Pancreas (tissue), 10 donors: ENCODE results near the gene SYNJ1. TPM values are rescaled to one million over a fixed set of nuclear protein-coding genes. Genes with fewer than 3 reads are reported as not detected.

ENCODE experiments used
- ATAC-seq, 4 donors: fragments of 200-7000 bp; cut with Tn5 transposase; one replicate each; pipeline versions ENCODE4 v1.8.0 to v1.9.1; 2020; ENCODE audit warnings: mild to moderate bottlenecking in 4 of 4, moderate library complexity in 4 of 4
- DNase-seq, 6 donors: peaks; one replicate each; pipeline ENCODE4 v3.0.0-alpha.2; 2020
- FAIRE-seq: peaks from 2 replicates; lab custom pipeline; 2012; peaks lifted over from hg19 to GRCh38; lab: Jason Lieb, UNC
- H3K27ac ChIP-seq, 4 donors: fragments of 200-600 bp; sonication (generic); 1 replicate in 3 of 4; 2 replicates in 1 of 4; pipeline versions ENCODE4 v1.5.0 to v1.8.0; 2020
- H3K27me3 ChIP-seq, 4 donors: fragments of 200-600 bp; one replicate each; pipeline ENCODE4 v1.8.0; 2021
- H3K36me3 ChIP-seq, 3 donors: fragments of 200-600 bp; sonication (generic) in 1 of 3; one replicate each; pipeline versions ENCODE4 v1.5.0 to v1.8.0; 2020 to 2021
- H3K4me1 ChIP-seq, 3 donors: fragments of 200-600 bp; one replicate each; pipeline ENCODE4 v1.8.0; 2021
- H3K4me3 ChIP-seq, 4 donors: fragments of 200-600 bp; sonication (generic) in 2 of 4; one replicate each; pipeline versions ENCODE4 v1.5.0 to v1.8.0; 2020 to 2021
- H3K9me3 ChIP-seq, 4 donors: fragments of 200-600 bp; one replicate each; pipeline ENCODE4 v1.8.0; 2021
- CTCF ChIP-seq, 4 donors: fragments of 200-600 bp; sonication (generic) in 3 of 4; IDR thresholded peaks; one replicate each; pipeline versions ENCODE4 v1.5.0 to v1.8.0; 2021; ENCODE audit warnings: antibody characterized with exemption in 4 of 4
- WGBS, 2 donors: extraction: QIAGEN DNeasy Blood & Tissue Kit; methylation state at CpG; one replicate each; pipeline ENCODE4 v1.1.7; 2013; 5-methylcytosine and 5-hydroxymethylcytosine counted together
- intact Hi-C, 3 donors: fragments of 100-400 bp; cut with DNase I; formaldehyde crosslinking; loops; one replicate each; pipeline versions ENCODE4 v1.11.1 to v1.14.2; 2022
- polyA plus RNA-seq, 2 donors: library from polyadenylated mRNA; stranded (reverse); fragments of 200-250 nt; gene quantifications; one replicate each; pipeline ENCODE4 v1.2.3, GENCODE V29; 2013
- total RNA-seq, 6 donors: library from RNA; stranded (reverse); fragmentation: NEBNext Ultra II Directional in 4 of 6; extraction: Animal tissue kit (Norgen Biotek cat#: 25700) in 4 of 6; gene quantifications; one replicate each; pipeline versions ENCODE4 v1.2.1 to v1.2.4, GENCODE V29; 2021 to 2023
- donor health status: healthy with polysubstance abuse.
- donor health status: DM: no; HTN: no; CAD: no; lungs with moderate emphysema.
- donor health status: DM: no; HTN: no; CAD: no.
- donor health status: control.
- donor health status: control.
- donor health status: Bipolar disorder and iron deficiency.
- donor health status: DM: yes; HTN: yes; CAD: no.
- donor health status: DM: no; HTN: no; CAD: no.
- donor health status: DM: no; HTN: no; CAD: no.
- donor health status: DM: yes; HTN: yes; CAD: no.

The SYNJ1 gene
- total and polyA plus RNA-seq, 8 donors: 3.5 to 9.9 (median 4.9) TPM

DNA sequence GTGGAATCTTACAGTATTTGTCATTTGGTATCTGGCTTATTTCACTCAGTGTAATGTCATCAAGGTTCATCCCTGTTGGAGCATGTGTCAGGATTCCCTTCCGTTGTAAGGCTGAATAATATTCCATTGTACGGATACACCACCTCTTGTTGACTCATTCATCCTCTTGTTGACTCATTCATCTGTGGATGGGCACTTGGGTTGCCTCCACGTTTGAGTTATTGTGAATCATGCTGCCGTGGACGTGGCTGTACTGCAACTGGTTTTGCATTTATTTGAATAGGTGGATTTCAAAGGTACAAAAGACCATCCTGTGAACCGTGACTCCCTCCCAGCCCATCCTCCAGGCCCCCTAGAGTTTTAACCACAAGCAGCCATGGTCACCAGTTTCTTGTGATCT lies 130.6 kb downstream of the SYNJ1 start:
- Histone ChIP-seq H3K4me3 (no peak overlapping the region), H3K27ac (no peak overlapping the region), H3K36me3 (peaks cover 0 to 14% (median 0%) of the 10 kb centered on the region in 3 donors), H3K9me3 (no peaks in the 10 kb centered on the region), H3K4me1 (no peaks in the 10 kb centered on the region), H3K27me3 (no peaks in the 10 kb centered on the region)
- no peak for DNase-seq
- TF ChIP-seq CTCF (IDR thresholded peaks at IDR 0.05): no peak
- WGBS, 2 donors: 66 to 70% methylated on average over 6 of the region's 6 CpGs
- intact Hi-C loops: no loop called here
- FAIRE-seq: no peak
- ATAC-seq: no peak

- no peaks in the 10 kb centered on the region for H3K27me3 ChIP-seq
- FAIRE-seq (no peak), DNase-seq (no peak), ATAC-seq (no peak)
- no peaks in the 10 kb centered on the region for H3K4me1 ChIP-seq
- H3K27ac ChIP-seq: no peak overlapping the region
- intact Hi-C loops: no loop called here
- H3K4me3 ChIP-seq: no peak overlapping the region
- no peak for TF ChIP-seq CTCF (IDR thresholded peaks at IDR 0.05)
- 77% methylated on average over 11 of the region's 11 CpGs for WGBS, 2 donors
- H3K9me3 ChIP-seq: no peaks in the 10 kb centered on the region
- H3K36me3 ChIP-seq: peaks cover 0 to 7% (median 0%) of the 10 kb centered on the region in 3 donors
These were observed 132.4 kb downstream of the SYNJ1 start for GRCh38 chr21:32595431-32595830.

DNA sequence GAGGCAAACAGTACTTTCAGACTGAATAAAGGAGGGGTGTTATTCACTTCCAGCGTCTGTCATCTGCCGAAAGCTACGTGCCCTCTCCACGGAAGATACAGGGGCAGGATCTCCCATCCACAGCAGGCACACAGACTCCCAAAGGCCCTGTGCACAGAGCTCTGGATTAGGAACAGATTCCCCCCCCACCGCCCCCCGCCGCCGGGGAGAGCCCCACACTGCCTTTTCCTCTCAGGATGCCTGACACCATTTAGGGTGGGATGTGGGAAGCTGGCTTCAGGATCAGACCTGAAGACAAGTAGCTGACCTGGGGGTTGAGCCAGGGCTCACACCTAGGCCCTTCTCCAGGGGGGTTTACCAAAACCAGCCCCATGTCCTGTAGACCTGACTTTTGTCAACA lies 134.1 kb downstream of the SYNJ1 start:
- DNase-seq (no peak), FAIRE-seq (no peak), ATAC-seq (no peak)
- no peak overlapping the region for H3K27ac ChIP-seq
- no peaks in the 10 kb centered on the region for H3K36me3 ChIP-seq
- no peaks in the 10 kb centered on the region for H3K27me3 ChIP-seq
- no peaks in the 10 kb centered on the region for H3K4me1 ChIP-seq
- no peaks in the 10 kb centered on the region for H3K9me3 ChIP-seq
- no peak for TF ChIP-seq CTCF (IDR thresholded peaks at IDR 0.05)
- 60 to 66% methylated on average over 8 of the region's 8 CpGs for WGBS, 2 donors
- intact Hi-C loops: no loop called here
- no peak overlapping the region for H3K4me3 ChIP-seq

DNA sequence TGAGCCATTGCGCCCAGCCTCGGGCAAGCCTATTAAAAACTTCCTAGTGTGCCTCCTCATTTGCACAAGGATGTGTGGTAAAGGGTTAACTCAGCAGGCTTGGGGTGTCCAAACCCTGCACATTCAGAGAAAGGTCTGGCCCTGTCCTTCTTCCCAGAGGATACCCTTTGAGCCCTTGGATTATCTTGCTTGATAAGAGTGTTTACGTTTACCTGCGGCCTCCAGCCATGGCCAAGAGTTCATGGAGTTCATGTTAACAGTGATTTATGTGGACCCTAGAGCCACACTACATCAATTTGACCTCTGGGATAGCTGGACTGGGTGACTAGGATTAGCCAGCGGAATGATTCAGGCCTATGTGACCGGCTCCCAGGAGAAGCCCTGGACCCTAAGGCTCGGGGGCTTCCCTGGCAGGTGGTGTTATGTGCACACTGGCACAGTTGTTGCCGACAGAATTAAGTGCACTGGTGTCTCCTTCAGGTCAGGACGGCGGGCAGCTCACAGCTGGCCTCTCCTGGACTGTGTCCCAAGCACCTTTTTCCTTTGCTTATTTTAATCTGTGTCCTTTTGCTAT lies 134.8 kb downstream of the SYNJ1 start:
- Histone ChIP-seq H3K27ac (no peak overlapping the region), H3K4me3 (no peak overlapping the region), H3K9me3 (no peaks in the 10 kb centered on the region), H3K27me3 (no peaks in the 10 kb centered on the region), H3K36me3 (no peaks in the 10 kb centered on the region), H3K4me1 (no peaks in the 10 kb centered on the region)
- no peak for TF ChIP-seq CTCF (IDR thresholded peaks at IDR 0.05)
- 33 to 36% methylated on average over 10 of the region's 10 CpGs for WGBS, 2 donors
- intact Hi-C loops: no loop called here
- ATAC-seq: peak in 2 of 4 donors; percentile 12 to 40
- DNase-seq: no peak
- FAIRE-seq: no peak

GRCh38 chr21:32590130-32590529 lies 137.7 kb downstream of the SYNJ1 start:
- no peak overlapping the region for H3K4me3 ChIP-seq
- intact Hi-C loops: no loop called here
- ATAC-seq (no peak), DNase-seq (no peak), FAIRE-seq (no peak)
- H3K4me1 ChIP-seq: no peaks in the 10 kb centered on the region
- no peaks in the 10 kb centered on the region for H3K36me3 ChIP-seq
- 76 to 89% methylated on average over 4 of the region's 4 CpGs for WGBS, 2 donors
- no peak for TF ChIP-seq CTCF (IDR thresholded peaks at IDR 0.05)
- H3K9me3 ChIP-seq: no peaks in the 10 kb centered on the region
- no peaks in the 10 kb centered on the region for H3K27me3 ChIP-seq
- H3K27ac ChIP-seq: no peak overlapping the region
